ENCODE measurements around the gene NNT.

The NNT gene

DNA sequence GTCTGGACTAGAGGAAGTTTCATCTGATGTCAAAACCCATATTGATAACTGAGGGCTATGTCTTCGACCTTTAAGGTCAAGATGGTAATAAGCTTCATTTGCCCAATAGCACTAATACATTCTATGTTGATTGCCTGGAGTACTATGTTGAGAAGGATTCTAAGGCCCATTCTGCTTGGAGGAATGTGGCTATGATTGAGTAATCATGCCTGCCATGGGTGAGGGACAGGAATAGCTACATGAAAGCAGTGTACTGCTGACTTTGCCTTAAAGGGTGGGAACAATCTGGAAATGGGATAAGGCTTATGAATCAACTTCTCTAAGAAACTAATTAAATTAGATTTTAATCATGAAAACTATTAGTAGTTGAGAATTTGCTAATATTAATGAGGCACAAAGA, 13.6 kb downstream of the NNT start:
- Histone ChIP-seq H3K27ac (no peak overlapping the region), H3K4me3 (IDR thresholded peaks at IDR 0.05; ENCODE audit: insufficient read depth, low read depth, low read length) (no peak overlapping the region), H3K27me3 (ENCODE audit: insufficient read depth, low read depth) (no peaks in the 10 kb centered on the region), H4K20me1 (ENCODE audit: insufficient read depth) (no peaks in the 10 kb centered on the region), H3K79me2 (ENCODE audit: insufficient read depth, low read depth) (no peaks in the 10 kb centered on the region), H3K4me1 (ENCODE audit: low read depth, poor library complexity, severe bottlenecking) (no peaks in the 10 kb centered on the region), H3K36me3 (ENCODE audit: insufficient read depth) (no peaks in the 10 kb centered on the region), H3K4me2 (no peak overlapping the region), H2AFZ (ENCODE audit: low read depth) (no peak overlapping the region), H3K9ac (no peak overlapping the region)
- TF ChIP-seq, protein P1, sequence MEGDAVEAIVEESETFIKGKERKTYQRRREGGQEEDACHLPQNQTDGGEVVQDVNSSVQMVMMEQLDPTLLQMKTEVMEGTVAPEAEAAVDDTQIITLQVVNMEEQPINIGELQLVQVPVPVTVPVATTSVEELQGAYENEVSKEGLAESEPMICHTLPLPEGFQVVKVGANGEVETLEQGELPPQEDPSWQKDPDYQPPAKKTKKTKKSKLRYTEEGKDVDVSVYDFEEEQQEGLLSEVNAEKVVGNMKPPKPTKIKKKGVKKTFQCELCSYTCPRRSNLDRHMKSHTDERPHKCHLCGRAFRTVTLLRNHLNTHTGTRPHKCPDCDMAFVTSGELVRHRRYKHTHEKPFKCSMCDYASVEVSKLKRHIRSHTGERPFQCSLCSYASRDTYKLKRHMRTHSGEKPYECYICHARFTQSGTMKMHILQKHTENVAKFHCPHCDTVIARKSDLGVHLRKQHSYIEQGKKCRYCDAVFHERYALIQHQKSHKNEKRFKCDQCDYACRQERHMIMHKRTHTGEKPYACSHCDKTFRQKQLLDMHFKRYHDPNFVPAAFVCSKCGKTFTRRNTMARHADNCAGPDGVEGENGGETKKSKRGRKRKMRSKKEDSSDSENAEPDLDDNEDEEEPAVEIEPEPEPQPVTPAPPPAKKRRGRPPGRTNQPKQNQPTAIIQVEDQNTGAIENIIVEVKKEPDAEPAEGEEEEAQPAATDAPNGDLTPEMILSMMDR (conservative IDR thresholded peaks at IDR 0.05; ENCODE audit: low read depth, low read length), result no peak

- Histone ChIP-seq H3K36me3 (ENCODE audit: insufficient read depth) (no peaks in the 10 kb centered on the region), H3K9ac (no peak overlapping the region), H3K4me1 (ENCODE audit: low read depth, poor library complexity, severe bottlenecking) (no peaks in the 10 kb centered on the region), H3K4me3 (IDR thresholded peaks at IDR 0.05; ENCODE audit: insufficient read depth, low read depth, low read length) (no peak overlapping the region), H2AFZ (ENCODE audit: low read depth) (no peak overlapping the region), H3K4me2 (no peak overlapping the region), H3K27me3 (ENCODE audit: insufficient read depth, low read depth) (no peaks in the 10 kb centered on the region), H4K20me1 (ENCODE audit: insufficient read depth) (no peaks in the 10 kb centered on the region), H3K79me2 (ENCODE audit: insufficient read depth, low read depth) (no peaks in the 10 kb centered on the region), H3K27ac (no peak overlapping the region)
- TF ChIP-seq, protein P1 (conservative IDR thresholded peaks at IDR 0.05; ENCODE audit: low read depth, low read length), result no peak
Measured at GRCh38 chr5:43619380-43619779, 16.4 kb downstream of the NNT start.

GRCh38 chr5:43619911-43620310, 16.9 kb downstream of the NNT start:
- Histone ChIP-seq H3K9ac (no peak overlapping the region), H2AFZ (ENCODE audit: low read depth) (no peak overlapping the region), H3K4me2 (no peak overlapping the region), H3K4me1 (ENCODE audit: low read depth, poor library complexity, severe bottlenecking) (no peaks in the 10 kb centered on the region), H3K27me3 (ENCODE audit: insufficient read depth, low read depth) (no peaks in the 10 kb centered on the region), H3K4me3 (IDR thresholded peaks at IDR 0.05; ENCODE audit: insufficient read depth, low read depth, low read length) (no peak overlapping the region), H3K36me3 (ENCODE audit: insufficient read depth) (no peaks in the 10 kb centered on the region), H3K27ac (no peak overlapping the region), H3K79me2 (ENCODE audit: insufficient read depth, low read depth) (no peaks in the 10 kb centered on the region), H4K20me1 (ENCODE audit: insufficient read depth) (no peaks in the 10 kb centered on the region)
- TF ChIP-seq, protein P1 (conservative IDR thresholded peaks at IDR 0.05; ENCODE audit: low read depth, low read length), result no peak

DNA sequence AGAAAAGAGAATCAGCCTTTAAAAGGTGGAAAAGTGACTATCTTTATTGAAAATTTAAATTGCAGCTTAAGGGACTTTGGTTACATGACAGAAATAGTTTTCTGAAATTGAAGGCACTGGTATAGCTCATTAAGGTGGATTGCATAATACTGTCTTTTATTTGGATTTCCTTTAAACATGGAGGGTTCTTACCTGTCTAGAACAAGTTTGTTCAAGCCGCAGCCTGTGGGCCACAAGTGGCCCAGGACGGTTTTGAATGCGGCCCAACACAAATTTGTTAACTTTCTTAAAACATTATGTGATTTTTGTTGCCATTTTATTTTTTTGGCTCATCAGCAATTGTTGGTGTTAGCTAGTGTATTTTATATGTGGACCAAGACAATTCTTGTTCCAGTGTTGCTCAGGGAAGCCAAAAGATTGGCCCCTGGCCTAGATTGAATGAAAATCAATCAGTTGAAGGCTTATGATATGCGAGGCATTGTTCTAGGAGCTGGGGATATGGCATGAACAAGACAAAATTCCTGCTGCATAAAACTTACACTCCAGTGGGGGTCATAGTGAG, 18.0 kb downstream of the NNT start:
- Histone ChIP-seq H4K20me1 (ENCODE audit: insufficient read depth) (no peaks in the 10 kb centered on the region), H2AFZ (ENCODE audit: low read depth) (no peak overlapping the region), H3K4me3 (IDR thresholded peaks at IDR 0.05; ENCODE audit: insufficient read depth, low read depth, low read length) (no peak overlapping the region), H3K4me1 (ENCODE audit: low read depth, poor library complexity, severe bottlenecking) (no peaks in the 10 kb centered on the region), H3K27ac (no peak overlapping the region), H3K79me2 (ENCODE audit: insufficient read depth, low read depth) (no peaks in the 10 kb centered on the region), H3K9ac (no peak overlapping the region), H3K36me3 (ENCODE audit: insufficient read depth) (no peaks in the 10 kb centered on the region), H3K4me2 (no peak overlapping the region), H3K27me3 (ENCODE audit: insufficient read depth, low read depth) (no peaks in the 10 kb centered on the region)
- TF ChIP-seq, protein P1 (conservative IDR thresholded peaks at IDR 0.05; ENCODE audit: low read depth, low read length), result no peak
